ENCODE measurements around the gene DUS3L.

GRCh38 chr19:5837761-5838352 is 46.9 kb upstream of the DUS3L start:
- TF ChIP-seq POLR2AphosphoS5 (IDR thresholded peaks at IDR 0.05; ENCODE audit: low read depth) (no peak), CTCF (IDR thresholded peaks at IDR 0.05; ENCODE audit: insufficient read depth, low read length) (no peak), REST (IDR thresholded peaks at IDR 0.05; ENCODE audit: insufficient replicate concordance, low read depth) (no peak)

Data from HL-60 (cell line).